ENCODE measurements around the gene AURKAIP1. TPM values are rescaled to one million over a fixed set of nuclear protein-coding genes. Genes with fewer than 3 reads are reported as not detected.

The AURKAIP1 gene
- total and polyA plus RNA-seq, 4 donors = 38.4 to 175 (median 97.7) TPM

- TF ChIP-seq NR2F2 (IDR thresholded peaks at IDR 0.05) (no peak), RAD21 (IDR thresholded peaks at IDR 0.05) (no peak), JUND (IDR thresholded peaks at IDR 0.05) (no peak), MAX (IDR thresholded peaks at IDR 0.05) (no peak), HNF4A (conservative IDR thresholded peaks at IDR 0.05) (no peak)
- H3K4me1 ChIP-seq (ENCODE audit: control insufficient read depth in 4 of 4, insufficient read depth in 4 of 4, low read length in 3 of 4) = peaks cover 0 to 21% (median 11%) of the 10 kb centered on the region in 4 donors
- no peaks in the 10 kb centered on the region for H3K27me3 ChIP-seq (ENCODE audit: control insufficient read depth in 4 of 4, insufficient read depth in 4 of 4, low read length in 3 of 4)
- no peak overlapping the region for H3K4me3 ChIP-seq (ENCODE audit: low read depth in 1 of 3, low read length in 3 of 3)
- DNase-seq (ENCODE audit: low spot score) = no peak
- H3K9ac ChIP-seq (ENCODE audit: low read depth in 1 of 2, low read length in 2 of 2) = no peak overlapping the region
- H3K36me3 ChIP-seq (ENCODE audit: control insufficient read depth in 4 of 4, insufficient read depth in 3 of 4, low read depth in 1 of 4, low read length in 3 of 4) = peaks cover under 1 to 5% (median 3%) of the 10 kb centered on the region in 4 donors
- WGBS = 95% methylated on average over 16 of the region's 16 CpGs
- no peaks in the 10 kb centered on the region for H3K9me3 ChIP-seq (ENCODE audit: control insufficient read depth in 4 of 4, low read length in 3 of 4)
- no peak overlapping the region for H3K27ac ChIP-seq (ENCODE audit: low read depth in 1 of 2, low read length in 2 of 2)
These were observed 5.9 kb upstream of the AURKAIP1 start for GRCh38 chr1:1380860-1381259.

GRCh38 chr1:1377540-1378205 is 2.7 kb upstream of the AURKAIP1 start:
- H3K27me3 ChIP-seq (ENCODE audit: control insufficient read depth in 4 of 4, insufficient read depth in 4 of 4, low read length in 3 of 4) = no peaks in the 10 kb centered on the region
- no peaks in the 10 kb centered on the region for H3K9me3 ChIP-seq (ENCODE audit: control insufficient read depth in 4 of 4, low read length in 3 of 4)
- peaks cover 0 to 5% (median 2%) of the 10 kb centered on the region in 4 donors for H3K36me3 ChIP-seq (ENCODE audit: control insufficient read depth in 4 of 4, insufficient read depth in 3 of 4, low read depth in 1 of 4, low read length in 3 of 4)
- no peak overlapping the region for H3K4me3 ChIP-seq (ENCODE audit: low read depth in 1 of 3, low read length in 3 of 3)
- peaks cover 7 to 25% (median 20%) of the 10 kb centered on the region in 4 donors for H3K4me1 ChIP-seq (ENCODE audit: control insufficient read depth in 4 of 4, insufficient read depth in 4 of 4, low read length in 3 of 4)
- no peak for TF ChIP-seq YY1 (IDR thresholded peaks at IDR 0.05)
- no peak for TF ChIP-seq ATF3 (IDR thresholded peaks at IDR 0.05)
- TF ChIP-seq TAF1 (conservative IDR thresholded peaks at IDR 0.05) = no peak
- no peak for TF ChIP-seq ZBTB33 (IDR thresholded peaks at IDR 0.05)
- no peak overlapping the region for H3K27ac ChIP-seq (ENCODE audit: low read depth in 1 of 2, low read length in 2 of 2)
- no peak for DNase-seq (ENCODE audit: low spot score)
- H3K9ac ChIP-seq (ENCODE audit: low read depth in 1 of 2, low read length in 2 of 2) = no peak overlapping the region
- 98% methylated on average over 16 of the region's 16 CpGs for WGBS

GRCh38 chr1:1376551-1377226 is 1.7 kb upstream of the AURKAIP1 start:
- H3K27me3 ChIP-seq (ENCODE audit: control insufficient read depth in 4 of 4, insufficient read depth in 4 of 4, low read length in 3 of 4) = no peaks in the 10 kb centered on the region
- H3K9me3 ChIP-seq (ENCODE audit: control insufficient read depth in 4 of 4, low read length in 3 of 4) = no peaks in the 10 kb centered on the region
- H3K4me3 ChIP-seq (ENCODE audit: low read depth in 1 of 3, low read length in 3 of 3) = no peak overlapping the region
- DNase-seq (ENCODE audit: low spot score) = no peak
- no peak for TF ChIP-seq TAF1 (conservative IDR thresholded peaks at IDR 0.05)
- TF ChIP-seq ATF3 (IDR thresholded peaks at IDR 0.05) = no peak
- no peak for TF ChIP-seq HNF4A (conservative IDR thresholded peaks at IDR 0.05)
- no peak for TF ChIP-seq RAD21 (IDR thresholded peaks at IDR 0.05)
- no peak for TF ChIP-seq ZBTB33 (IDR thresholded peaks at IDR 0.05)
- TF ChIP-seq NR2F2 (IDR thresholded peaks at IDR 0.05) = no peak
- no peak for TF ChIP-seq RXRA (IDR thresholded peaks at IDR 0.05)
- TF ChIP-seq FOXA1 (IDR thresholded peaks at IDR 0.05) = no peak
- TF ChIP-seq JUND (IDR thresholded peaks at IDR 0.05) = no peak
- no peak for TF ChIP-seq YY1 (IDR thresholded peaks at IDR 0.05)
- no peak for TF ChIP-seq HNF4G (IDR thresholded peaks at IDR 0.05)
- TF ChIP-seq SP1 (IDR thresholded peaks at IDR 0.05) = no peak
- H3K36me3 ChIP-seq (ENCODE audit: control insufficient read depth in 4 of 4, insufficient read depth in 3 of 4, low read depth in 1 of 4, low read length in 3 of 4) = peaks cover 0 to 5% (median 2%) of the 10 kb centered on the region in 4 donors
- H3K9ac ChIP-seq (ENCODE audit: low read depth in 1 of 2, low read length in 2 of 2) = no peak overlapping the region
- no peak overlapping the region for H3K27ac ChIP-seq (ENCODE audit: low read depth in 1 of 2, low read length in 2 of 2)
- WGBS = 89% methylated on average over 10 of the region's 10 CpGs
- peaks cover 7 to 32% (median 27%) of the 10 kb centered on the region in 4 donors for H3K4me1 ChIP-seq (ENCODE audit: control insufficient read depth in 4 of 4, insufficient read depth in 4 of 4, low read length in 3 of 4)

All from liver (tissue), 9 donors.